K562 (cell line): ENCODE measurements around the gene ZNF800. TPM values are rescaled to one million over a fixed set of nuclear protein-coding genes. Genes with fewer than 3 reads are reported as not detected.

Experiments
- CBX8 ChIP-seq: fragments of 200-600 bp; sonication (generic); IDR thresholded peaks from 2 replicates; pipeline ENCODE4 v1.6.1; 2012; ENCODE audit warnings: borderline replicate concordance, mixed run types, low read depth, mild to moderate bottlenecking, moderate library complexity, mixed read lengths, low read length, control low read depth, inconsistent platforms; ENCODE audit not compliant: poor library complexity, severe bottlenecking; ENCODE audit errors: extremely low read depth
- CCNT2 ChIP-seq: IDR thresholded peaks from 2 replicates; pipeline ENCODE4 v1.6.1; 2011; ENCODE audit warnings: borderline replicate concordance, low read depth, mild to moderate bottlenecking, moderate library complexity, mixed read lengths, low read length; ENCODE audit not compliant: insufficient read length; ENCODE audit errors: extremely low read depth
- CHD1 ChIP-seq: fragments of 200-600 bp; sonication (generic); IDR thresholded peaks from one replicate; pipeline ENCODE4 v1.6.1; 2012; ENCODE audit warnings: mild to moderate bottlenecking, moderate library complexity, low read length, inconsistent platforms
- CSDE1 ChIP-seq, 2 experiments: fragments of 450-650 bp; IDR thresholded peaks; 2 replicates each; pipeline ENCODE4 v1.6.1; 2016; ENCODE audit warnings: mild to moderate bottlenecking in 1 of 2
- EWSR1 ChIP-seq: fragments of 450-650 bp; IDR thresholded peaks from 2 replicates; pipeline ENCODE4 v1.6.1; 2018; ENCODE audit warnings: borderline replicate concordance, mild to moderate bottlenecking, low read depth, moderate library complexity; ENCODE audit not compliant: partially characterized antibody
- NFYB ChIP-seq: IDR thresholded peaks from 2 replicates; pipeline ENCODE4 v1.6.1; 2011; ENCODE audit warnings: mild to moderate bottlenecking, moderate library complexity; ENCODE audit not compliant: insufficient read length; ENCODE audit errors: extremely low read depth
- NONO ChIP-seq, 2 experiments: fragments of 200-400 bp in 1 of 2; fragments of 450-650 bp in 1 of 2; formaldehyde crosslinking in 1 of 2; IDR thresholded peaks; 2 replicates each; pipeline ENCODE4 v1.6.1; 2017; ENCODE audit warnings: low read depth in 2 of 2, mild to moderate bottlenecking in 2 of 2, moderate library complexity in 2 of 2, low read length in 1 of 2
- PTRF ChIP-seq: fragments of 450-650 bp; IDR thresholded peaks from 2 replicates; pipeline ENCODE4 v1.6.1; 2016; ENCODE audit warnings: mild to moderate bottlenecking, missing genetic modification characterization, missing compliant biosample characterization
- SMARCC2 ChIP-seq: fragments of 450-650 bp; IDR thresholded peaks from 2 replicates; pipeline ENCODE4 v1.6.1; 2017; ENCODE audit warnings: antibody characterized with exemption, moderate library complexity, mild to moderate bottlenecking, low read depth
- ZBTB9 ChIP-seq: fragments of 450-650 bp; formaldehyde crosslinking; IDR thresholded peaks from 2 replicates; pipeline ENCODE4 v1.4.0; 2020; ENCODE audit warnings: mild to moderate bottlenecking, moderate library complexity
- ZNF140 ChIP-seq: fragments of 250-450 bp; sonication (Bioruptor Pico); IDR thresholded peaks from 2 replicates; pipeline ENCODE4 v1.8.0; 2021; ENCODE audit warnings: moderate library complexity, mild to moderate bottlenecking, inconsistent platforms
- ZNF589 ChIP-seq: fragments of 200-800 bp; sonication (Bioruptor generic); IDR thresholded peaks from 2 replicates; pipeline ENCODE4 v1.6.1; 2016; ENCODE audit warnings: low read depth, missing genetic modification characterization, missing compliant biosample characterization
- polyA plus RNA-seq, 8 experiments: library from polyadenylated mRNA; depleted of rRNA in 4 of 8; stranded (reverse) in 5 of 8; unstranded in 3 of 8; fragments of >200 nt; fragmentation: Nextera tagmentation in 2 of 8; fragmentation: Illumina TruSeq in 1 of 8; extraction: Ambion mirVana in 2 of 8; extraction: Trizol in 1 of 8; gene quantifications; 2 replicates each; pipeline versions ENCODE4 v1.2.1 to v1.2.3, GENCODE V29; 2011 to 2014; ENCODE audit warnings: inconsistent platforms in 1 of 8, missing spikeins in 1 of 8
- total RNA-seq, 7 experiments: library from RNA; depleted of rRNA in 6 of 7; stranded (reverse); fragments of >200 nt in 6 of 7; fragmentation: Illumina TruSeq in 2 of 7; extraction: Trizol in 2 of 7; gene quantifications; 2 replicates each; pipeline versions ENCODE4 v1.2.1 to v1.2.3, GENCODE V29; 2011 to 2021; ENCODE audit warnings: low replicate concordance in 1 of 7
- TF ChIP-seq, protein P1 (sequence below): fragments of 450-650 bp; formaldehyde crosslinking; IDR thresholded peaks from 2 replicates; pipeline ENCODE4 v1.4.0; 2020; ENCODE audit warnings: mild to moderate bottlenecking, moderate library complexity
- TF ChIP-seq, protein P2 (sequence below), 2 experiments: fragments of 450-650 bp in 1 of 2; sonication (generic) in 1 of 2; formaldehyde crosslinking in 1 of 2; IDR thresholded peaks; 2 replicates each; pipeline versions ENCODE4 v1.7.1 to v1.9.0; 2016 to 2022; ENCODE audit warnings: inconsistent platforms in 1 of 2, mild to moderate bottlenecking in 1 of 2, missing genetic modification reagents in 1 of 2

Gene ZNF800
- total and polyA plus RNA-seq, 9 of the 15 experiments (the other 6 are each of a cell fraction or from before 2014, with no cell fraction given) = 7.5 to 58.3 (median 33.4) TPM

DNA sequence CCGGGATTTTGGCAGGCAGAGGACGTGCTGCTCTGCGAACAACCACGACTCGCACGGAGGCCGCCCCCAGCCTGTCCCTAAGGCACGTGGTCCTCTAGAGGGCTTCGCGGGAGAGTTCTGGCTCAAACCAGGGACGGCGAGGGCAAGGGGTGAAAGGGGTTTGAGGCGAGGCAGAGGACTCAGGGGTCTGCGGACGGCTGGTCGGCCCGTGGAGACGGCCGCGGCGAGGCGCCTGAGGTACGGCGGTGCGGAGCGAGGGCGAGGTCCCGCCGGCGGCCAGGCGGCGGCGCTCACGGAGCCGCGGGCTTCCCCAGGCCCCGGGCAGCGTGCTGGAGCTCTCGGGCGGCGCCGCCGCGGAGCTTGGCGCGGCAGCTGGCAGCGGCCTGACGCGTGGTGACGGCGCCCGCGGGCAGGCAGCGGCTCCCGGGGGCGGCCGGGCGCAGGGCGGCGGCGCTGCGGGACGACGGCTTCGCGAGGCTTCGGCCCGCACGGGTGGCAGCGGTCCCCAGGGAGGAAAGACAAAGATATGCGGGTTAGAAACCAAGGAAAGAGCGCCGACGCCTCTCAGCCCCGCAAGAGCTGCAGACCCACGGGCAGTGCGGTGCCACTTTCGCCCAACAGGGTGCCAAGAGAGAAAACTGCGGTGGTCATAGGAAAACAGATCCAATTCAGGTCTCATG, 44.8 kb downstream of the ZNF800 start (continued):
- TF ChIP-seq ZNF589 (no peak), ZNF140 (no peak), SMARCC2 (no peak), CHD1 (no peak), CSDE1 (IDR thresholded peaks at IDR 0.05) (no peak), CCNT2 (peak; percentile 87), CBX8 (no peak), NFYB (no peak), EWSR1 (no peak), ZBTB9 (CRISPR knock-in tag) (no peak), PTRF (tag) (no peak), NONO (IDR thresholded peaks at IDR 0.05; ENCODE audit: low read depth in 2 of 2, low read length in 1 of 2) (peak in 1 of 2 experiments; percentile 69; a peak in 2 of 4 replicates)
- TF ChIP-seq, protein P1, sequence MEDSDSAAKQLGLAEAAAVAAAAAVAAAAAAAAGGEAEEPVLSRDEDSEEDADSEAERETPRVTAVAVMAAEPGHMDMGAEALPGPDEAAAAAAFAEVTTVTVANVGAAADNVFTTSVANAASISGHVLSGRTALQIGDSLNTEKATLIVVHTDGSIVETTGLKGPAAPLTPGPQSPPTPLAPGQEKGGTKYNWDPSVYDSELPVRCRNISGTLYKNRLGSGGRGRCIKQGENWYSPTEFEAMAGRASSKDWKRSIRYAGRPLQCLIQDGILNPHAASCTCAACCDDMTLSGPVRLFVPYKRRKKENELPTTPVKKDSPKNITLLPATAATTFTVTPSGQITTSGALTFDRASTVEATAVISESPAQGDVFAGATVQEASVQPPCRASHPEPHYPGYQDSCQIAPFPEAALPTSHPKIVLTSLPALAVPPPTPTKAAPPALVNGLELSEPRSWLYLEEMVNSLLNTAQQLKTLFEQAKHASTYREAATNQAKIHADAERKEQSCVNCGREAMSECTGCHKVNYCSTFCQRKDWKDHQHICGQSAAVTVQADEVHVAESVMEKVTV (CRISPR knock-in tag) = peak; percentile 38; the same call in 1 of the 2 replicates
- TF ChIP-seq, protein P2, sequence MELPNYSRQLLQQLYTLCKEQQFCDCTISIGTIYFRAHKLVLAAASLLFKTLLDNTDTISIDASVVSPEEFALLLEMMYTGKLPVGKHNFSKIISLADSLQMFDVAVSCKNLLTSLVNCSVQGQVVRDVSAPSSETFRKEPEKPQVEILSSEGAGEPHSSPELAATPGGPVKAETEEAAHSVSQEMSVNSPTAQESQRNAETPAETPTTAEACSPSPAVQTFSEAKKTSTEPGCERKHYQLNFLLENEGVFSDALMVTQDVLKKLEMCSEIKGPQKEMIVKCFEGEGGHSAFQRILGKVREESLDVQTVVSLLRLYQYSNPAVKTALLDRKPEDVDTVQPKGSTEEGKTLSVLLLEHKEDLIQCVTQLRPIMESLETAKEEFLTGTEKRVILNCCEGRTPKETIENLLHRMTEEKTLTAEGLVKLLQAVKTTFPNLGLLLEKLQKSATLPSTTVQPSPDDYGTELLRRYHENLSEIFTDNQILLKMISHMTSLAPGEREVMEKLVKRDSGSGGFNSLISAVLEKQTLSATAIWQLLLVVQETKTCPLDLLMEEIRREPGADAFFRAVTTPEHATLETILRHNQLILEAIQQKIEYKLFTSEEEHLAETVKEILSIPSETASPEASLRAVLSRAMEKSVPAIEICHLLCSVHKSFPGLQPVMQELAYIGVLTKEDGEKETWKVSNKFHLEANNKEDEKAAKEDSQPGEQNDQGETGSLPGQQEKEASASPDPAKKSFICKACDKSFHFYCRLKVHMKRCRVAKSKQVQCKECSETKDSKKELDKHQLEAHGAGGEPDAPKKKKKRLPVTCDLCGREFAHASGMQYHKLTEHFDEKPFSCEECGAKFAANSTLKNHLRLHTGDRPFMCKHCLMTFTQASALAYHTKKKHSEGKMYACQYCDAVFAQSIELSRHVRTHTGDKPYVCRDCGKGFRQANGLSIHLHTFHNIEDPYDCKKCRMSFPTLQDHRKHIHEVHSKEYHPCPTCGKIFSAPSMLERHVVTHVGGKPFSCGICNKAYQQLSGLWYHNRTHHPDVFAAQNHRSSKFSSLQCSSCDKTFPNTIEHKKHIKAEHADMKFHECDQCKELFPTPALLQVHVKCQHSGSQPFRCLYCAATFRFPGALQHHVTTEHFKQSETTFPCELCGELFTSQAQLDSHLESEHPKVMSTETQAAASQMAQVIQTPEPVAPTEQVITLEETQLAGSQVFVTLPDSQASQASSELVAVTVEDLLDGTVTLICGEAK (IDR thresholded peaks at IDR 0.05) = no peak
- TF ChIP-seq, protein P2 (CRISPR knock-in tag; IDR thresholded peaks at IDR 0.05) = no peak
